ENCODE results near the gene NHLH1. TPM values are rescaled to one million over a fixed set of nuclear protein-coding genes. Genes with fewer than 3 reads are reported as not detected.

NHLH1 gene
- total RNA-seq, 1 donor from 2014 or later = 0.71 TPM

DNA sequence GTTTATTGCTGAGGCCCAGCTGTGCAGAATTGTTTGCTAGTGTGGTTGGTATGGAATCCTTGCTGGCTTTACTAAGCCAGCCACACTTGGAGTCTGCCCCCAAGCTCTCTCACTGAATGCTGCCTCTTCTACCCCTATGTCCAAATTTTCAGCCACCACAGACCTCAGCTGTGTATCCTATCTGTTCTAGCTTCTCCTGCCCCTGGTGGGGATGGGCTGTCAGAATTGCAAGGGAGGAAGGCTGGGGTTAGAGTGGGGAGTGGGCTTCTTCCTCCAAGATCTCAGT, 4.4 kb downstream of the NHLH1 start:
- CTCF ChIA-PET = no interaction called here
- TF ChIP-seq, protein P1, sequence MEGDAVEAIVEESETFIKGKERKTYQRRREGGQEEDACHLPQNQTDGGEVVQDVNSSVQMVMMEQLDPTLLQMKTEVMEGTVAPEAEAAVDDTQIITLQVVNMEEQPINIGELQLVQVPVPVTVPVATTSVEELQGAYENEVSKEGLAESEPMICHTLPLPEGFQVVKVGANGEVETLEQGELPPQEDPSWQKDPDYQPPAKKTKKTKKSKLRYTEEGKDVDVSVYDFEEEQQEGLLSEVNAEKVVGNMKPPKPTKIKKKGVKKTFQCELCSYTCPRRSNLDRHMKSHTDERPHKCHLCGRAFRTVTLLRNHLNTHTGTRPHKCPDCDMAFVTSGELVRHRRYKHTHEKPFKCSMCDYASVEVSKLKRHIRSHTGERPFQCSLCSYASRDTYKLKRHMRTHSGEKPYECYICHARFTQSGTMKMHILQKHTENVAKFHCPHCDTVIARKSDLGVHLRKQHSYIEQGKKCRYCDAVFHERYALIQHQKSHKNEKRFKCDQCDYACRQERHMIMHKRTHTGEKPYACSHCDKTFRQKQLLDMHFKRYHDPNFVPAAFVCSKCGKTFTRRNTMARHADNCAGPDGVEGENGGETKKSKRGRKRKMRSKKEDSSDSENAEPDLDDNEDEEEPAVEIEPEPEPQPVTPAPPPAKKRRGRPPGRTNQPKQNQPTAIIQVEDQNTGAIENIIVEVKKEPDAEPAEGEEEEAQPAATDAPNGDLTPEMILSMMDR (IDR thresholded peaks at IDR 0.05) = no peak
- DNase-seq (no peak), ATAC-seq (ENCODE audit: low read depth) (no peak)
- POLR2A ChIA-PET = no interaction called here
- H3K9me3 Mint-ChIP-seq = no peaks in the 10 kb centered on the region
- no peaks in the 10 kb centered on the region for H3K36me3 Mint-ChIP-seq (ENCODE audit: low read depth)
- peaks cover 19% of the 10 kb centered on the region for H3K4me1 Mint-ChIP-seq
- H3K27me3 Mint-ChIP-seq = no peaks in the 10 kb centered on the region
- H3K4me3 Mint-ChIP-seq = no peak overlapping the region
- no peak overlapping the region for H3K27ac Mint-ChIP-seq
- intact Hi-C loops (cut with micrococcal nuclease) = no loop called here

DNA sequence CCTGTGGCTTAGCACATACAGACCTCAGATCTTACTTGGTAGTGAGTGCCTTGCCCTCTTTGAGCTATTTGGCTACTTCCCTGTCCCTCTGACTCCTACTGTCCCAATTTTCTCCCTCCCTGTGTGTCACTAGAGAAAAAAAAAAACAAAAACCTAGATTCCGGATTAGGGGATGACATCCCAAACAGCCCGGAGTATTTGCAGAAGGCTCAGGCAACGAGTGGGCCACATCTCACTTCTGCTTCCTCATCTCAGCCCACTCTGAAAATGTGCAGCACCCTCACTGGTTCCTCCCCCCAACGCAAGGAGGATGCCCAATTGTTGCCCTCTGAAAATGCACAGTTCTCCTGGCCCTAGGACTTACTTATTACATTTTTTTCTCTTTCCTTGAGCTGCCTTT, 4.9 kb downstream of the NHLH1 start:
- Mint-ChIP-seq H3K4me3 (no peak overlapping the region), H3K27ac (no peak overlapping the region), H3K4me1 (peaks cover 24% of the 10 kb centered on the region), H3K36me3 (ENCODE audit: low read depth) (no peaks in the 10 kb centered on the region), H3K27me3 (no peaks in the 10 kb centered on the region), H3K9me3 (no peaks in the 10 kb centered on the region)
- intact Hi-C loops (cut with micrococcal nuclease) = no loop called here
- ATAC-seq (ENCODE audit: low read depth) (no peak), DNase-seq (no peak)
- ChIA-PET CTCF (interaction anchor here (1.0 kb wide), 1 partner anchor 80 kb away, joined by 3 read pairs; no protein-coding TSS in a partner anchor), POLR2A (interaction anchor here (1.4 kb wide), 1 partner anchor 16 kb away, joined by 4 read pairs; no protein-coding TSS in a partner anchor)
- TF ChIP-seq, protein P1 (IDR thresholded peaks at IDR 0.05) = no peak

DNA sequence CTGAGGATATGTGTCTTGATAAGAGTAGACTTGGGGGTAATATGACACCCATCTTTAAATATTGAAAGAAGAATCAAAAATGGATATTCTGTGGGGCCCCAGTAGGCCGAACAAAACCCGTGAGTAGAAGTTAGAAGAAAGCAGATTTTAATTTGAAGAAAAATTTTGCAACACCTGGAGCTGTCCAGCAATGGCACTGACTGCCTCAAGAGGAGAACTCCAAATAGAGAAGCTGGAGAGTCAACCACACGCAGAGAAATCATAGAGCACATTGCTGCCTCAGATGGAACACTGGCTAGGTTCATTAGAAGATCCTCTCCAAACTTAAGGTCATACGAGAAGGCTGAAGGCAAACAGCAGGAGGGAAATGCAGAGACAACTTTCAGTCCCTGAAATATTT, 6.8 kb downstream of the NHLH1 start:
- H3K27me3 Mint-ChIP-seq = no peaks in the 10 kb centered on the region
- ATAC-seq (ENCODE audit: low read depth) (no peak), DNase-seq (no peak)
- intact Hi-C loops (cut with micrococcal nuclease) = no loop called here
- no peak overlapping the region for H3K4me3 Mint-ChIP-seq
- no peaks in the 10 kb centered on the region for H3K36me3 Mint-ChIP-seq (ENCODE audit: low read depth)
- CTCF ChIA-PET = interaction anchor here (0.7 to 8.0 kb wide), 2 partner anchors 271 to 329 kb away, joined by 3 to 62 read pairs; no protein-coding TSS in a partner anchor
- POLR2A ChIA-PET = no interaction called here
- H3K9me3 Mint-ChIP-seq = no peaks in the 10 kb centered on the region
- TF ChIP-seq, protein P1 (IDR thresholded peaks at IDR 0.05) = no peak
- no peak overlapping the region for H3K27ac Mint-ChIP-seq
- peaks cover 26% of the 10 kb centered on the region for H3K4me1 Mint-ChIP-seq

DNA sequence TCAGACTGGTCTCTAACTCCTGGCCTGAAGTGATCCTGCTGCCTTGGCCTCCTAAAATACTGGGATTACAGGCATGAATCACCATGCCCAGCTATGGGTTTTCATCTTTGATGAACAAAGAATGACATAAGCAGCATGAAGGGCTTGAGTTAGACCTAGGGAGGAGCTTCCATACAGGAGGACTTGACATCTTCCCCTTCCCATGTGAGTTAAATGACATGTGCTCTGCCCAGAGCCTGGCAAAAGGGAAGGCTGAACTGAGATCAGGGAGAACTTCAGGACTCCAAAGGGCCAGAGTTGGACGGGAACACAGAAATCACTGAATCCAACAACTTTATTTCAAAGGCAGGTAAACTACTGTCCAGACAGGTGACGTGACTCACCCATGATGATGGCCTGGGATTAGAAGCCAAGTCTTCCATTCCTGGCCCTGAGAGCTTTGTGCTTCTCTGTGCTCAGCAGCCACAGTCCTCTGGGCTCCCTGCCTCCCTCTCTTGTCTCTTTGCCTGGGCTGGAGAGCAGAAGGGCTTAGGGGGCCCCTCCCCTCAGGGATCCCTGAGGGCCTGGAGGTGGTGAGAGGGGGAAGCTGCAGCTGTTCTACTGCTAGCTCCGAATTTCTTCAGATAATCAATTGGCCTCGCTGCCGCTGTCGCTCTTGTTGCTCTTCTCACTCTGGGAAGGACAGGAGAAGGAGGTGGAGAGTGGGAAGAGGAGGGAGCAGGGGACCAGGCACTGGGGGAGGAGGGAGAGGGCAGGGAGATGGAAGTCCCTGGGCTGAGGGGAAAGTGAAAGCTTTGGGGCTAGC, 7.6 kb downstream of the NHLH1 start:
- TF ChIP-seq, protein P1 (IDR thresholded peaks at IDR 0.05) = no peak
- Mint-ChIP-seq H3K27ac (no peak overlapping the region), H3K36me3 (ENCODE audit: low read depth) (no peaks in the 10 kb centered on the region), H3K4me1 (peaks cover 26% of the 10 kb centered on the region), H3K9me3 (no peaks in the 10 kb centered on the region), H3K27me3 (no peaks in the 10 kb centered on the region), H3K4me3 (no peak overlapping the region)
- POLR2A ChIA-PET = interaction anchor here (2.1 kb wide), 1 partner anchor 31 kb away, joined by 5 read pairs; the partner anchor contains the start of genes COPA and NCSTN
- ATAC-seq (ENCODE audit: low read depth) = no peak
- intact Hi-C loops (cut with micrococcal nuclease) = loop anchor here (5.0 kb wide), 1 partner anchor 67 kb away; no protein-coding TSS in a partner anchor
- CTCF ChIA-PET = interaction anchor here (5.7 to 8.0 kb wide), 2 partner anchors 83 to 272 kb away, joined by 62 to 63 read pairs; no protein-coding TSS in a partner anchor
- no peak for DNase-seq

DNA sequence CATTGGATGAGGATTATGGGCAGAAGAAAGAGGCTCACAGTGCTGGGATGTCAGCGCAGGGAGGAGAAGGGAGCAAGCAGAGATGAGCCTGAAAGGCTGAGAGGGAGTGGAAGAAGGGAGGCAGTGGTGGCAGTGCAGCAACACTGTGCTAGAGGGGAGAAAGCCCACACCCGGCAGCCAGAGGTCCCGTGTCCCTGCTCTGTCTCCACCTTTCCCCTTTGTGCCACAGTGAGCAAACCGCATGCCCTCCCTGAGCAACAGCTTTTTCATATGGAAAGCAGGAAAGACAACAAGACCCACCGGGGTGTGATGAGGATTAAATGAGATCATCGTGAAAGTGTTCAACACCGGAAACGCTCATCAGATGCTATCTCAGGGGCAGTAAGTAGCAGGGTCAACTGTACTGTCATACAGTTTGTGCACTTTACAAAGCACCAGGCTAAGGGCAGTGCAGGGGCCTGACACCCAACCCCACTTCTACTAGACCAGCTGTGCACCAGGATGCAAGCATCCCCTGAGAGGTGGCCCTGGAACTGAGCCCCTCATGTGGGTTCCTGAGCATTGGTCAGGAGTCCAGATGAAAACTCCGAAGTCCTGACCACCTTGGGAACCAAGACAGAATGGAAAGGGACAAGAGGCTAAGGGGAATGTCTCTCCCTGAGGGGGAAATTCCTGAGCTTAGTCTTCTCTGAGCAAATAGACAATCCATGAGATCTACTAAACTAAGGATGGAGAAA, 9.1 kb downstream of the NHLH1 start:
- POLR2A ChIA-PET = interaction anchor here (0.6 to 2.1 kb wide), 6 partner anchors 32 to 275 kb away, joined by 3 to 6 read pairs (median 4); partner anchors contain the start of genes COPA and NCSTN
- CTCF ChIA-PET = interaction anchor here (0.8 to 8.0 kb wide), 25 partner anchors 14 to 329 kb away, joined by 3 to 63 read pairs (median 4); partner anchors contain the start of genes CASQ1 and PEA15
- no peaks in the 10 kb centered on the region for H3K27me3 Mint-ChIP-seq
- intact Hi-C loops (cut with micrococcal nuclease) = loop anchor here (1.0 to 5.0 kb wide), 10 partner anchors 22 to 440 kb away; no protein-coding TSS in a partner anchor
- no peaks in the 10 kb centered on the region for H3K9me3 Mint-ChIP-seq
- ATAC-seq (ENCODE audit: low read depth) (peak; percentile 45), DNase-seq (no peak)
- TF ChIP-seq, protein P1 (IDR thresholded peaks at IDR 0.05) = no peak
- H3K36me3 Mint-ChIP-seq (ENCODE audit: low read depth) = no peaks in the 10 kb centered on the region
- peak overlapping the region; percentile 56 for H3K4me3 Mint-ChIP-seq
- H3K4me1 Mint-ChIP-seq = peaks cover 26% of the 10 kb centered on the region
- H3K27ac Mint-ChIP-seq = peak overlapping the region; percentile 80

Data from activated B cell treated with CpG ODN at 0.5 μM for 24 hours (primary cell).